Omental fat pad (tissue), 4 donors: Measurements from ENCODE around the gene APOC3. TPM values are rescaled to one million over a fixed set of nuclear protein-coding genes. Genes with fewer than 3 reads are reported as not detected.

Source experiments
- ATAC-seq: fragments of 150-250 bp; one replicate; pipeline ENCODE4 v1.9.1; 2016; ENCODE audit warnings: mild to moderate bottlenecking, moderate library complexity; ENCODE audit not compliant: low FRiP score
- DNase-seq: peaks from one replicate; pipeline ENCODE4 v3.0.0-alpha.2; 2019; ENCODE audit warnings: low spot score
- CTCF ChIP-seq, 3 donors: fragments of 450-650 bp; IDR thresholded peaks; one replicate each; pipeline ENCODE4 v1.5.1; 2016 to 2017; ENCODE audit warnings: antibody characterized with exemption in 3 of 3, mild to moderate bottlenecking in 3 of 3, moderate library complexity in 2 of 3
- total RNA-seq, 4 donors: library from RNA; depleted of rRNA; stranded (reverse); fragments of >200 nt; gene quantifications; one replicate each; pipeline ENCODE4 v1.1.0, GENCODE V29; 2016

The APOC3 gene
- total RNA-seq, 4 donors from 2014 or later, result 3.5 TPM; not detected in 3

GRCh38 chr11:116835791-116836631 lies 6.3 kb downstream of the APOC3 start:
- DNase-seq, result peak; percentile 35
- peak in 1 of 3 donors; percentile 16 for TF ChIP-seq CTCF (IDR thresholded peaks at IDR 0.05)
- ATAC-seq, result peak; percentile 74

GRCh38 chr11:116836632-116836991 lies 6.9 kb downstream of the APOC3 start:
- DNase-seq (no peak), ATAC-seq (no peak)
- no peak for TF ChIP-seq CTCF (IDR thresholded peaks at IDR 0.05)

GRCh38 chr11:116837231-116838091 lies 7.8 kb downstream of the APOC3 start, which contains the start of gene APOA1:
TSS of gene APOA1 (minus strand) at chr11:116837622. CDS start at chr11:116837387, 235 bp downstream.
- DNase-seq, result no peak
- no peak for ATAC-seq
- no peak for TF ChIP-seq CTCF (IDR thresholded peaks at IDR 0.05)

GRCh38 chr11:116838321-116839084 lies 8.8 kb downstream of the APOC3 start:
- no peak for TF ChIP-seq CTCF (IDR thresholded peaks at IDR 0.05)
- ATAC-seq, result no peak

GRCh38 chr11:116840224-116840745 lies 10.6 kb downstream of the APOC3 start:
- ATAC-seq, result no peak
- TF ChIP-seq CTCF (IDR thresholded peaks at IDR 0.05), result no peak
- no peak for DNase-seq

More at GRCh38 chr11:116838321-116839084, 8.8 kb downstream of the APOC3 start:
- DNase-seq, result no peak

- TF ChIP-seq CTCF (IDR thresholded peaks at IDR 0.05), result no peak
- ATAC-seq (no peak), DNase-seq (no peak)
Observed at GRCh38 chr11:116840746-116841296, 11.1 kb downstream of the APOC3 start.
